NCI-H748 (cell line): ENCODE measurements around the gene FGB.
A peak's percentile ranks its signal among the peaks of the same experiment; 100 is the strongest.

Experiments used
- DNase-seq: peaks from one replicate; lab custom pipeline; 2025; ENCODE audit not compliant: unreplicated experiment; lab: John Stamatoyannopoulos, UW

Gene FGB

GRCh38 chr4:154562697-154563254 is at the start of gene FGB:
TSS of gene FGB (plus strand) at chr4:154563011. CDS start at chr4:154563019, 8 bp downstream.
- DNase-seq, result no peak

- DNase-seq, result no peak
Observed at GRCh38 chr4:154516318-154517029, 46.3 kb upstream of the FGB start.

GRCh38 chr4:154517591-154517990 is 45.2 kb upstream of the FGB start:
- no peak for DNase-seq

GRCh38 chr4:154519214-154519613 is 43.6 kb upstream of the FGB start:
- no peak for DNase-seq

- DNase-seq, result no peak
Observed at GRCh38 chr4:154521607-154522006, 41.2 kb upstream of the FGB start.

GRCh38 chr4:154526151-154526550 is 36.7 kb upstream of the FGB start:
- peak; percentile 28 for DNase-seq

GRCh38 chr4:154527308-154527707 is 35.5 kb upstream of the FGB start:
- DNase-seq, result peak; percentile 26

GRCh38 chr4:154528869-154529268 is 33.9 kb upstream of the FGB start:
- DNase-seq, result no peak

GRCh38 chr4:154529728-154530519 is 32.9 kb upstream of the FGB start:
- DNase-seq, result no peak

GRCh38 chr4:154534296-154534695 is 28.5 kb upstream of the FGB start:
- DNase-seq, result no peak

GRCh38 chr4:154542271-154542879 is 20.4 kb upstream of the FGB start:
- DNase-seq, result no peak

- DNase-seq, result no peak
Observed at GRCh38 chr4:154545689-154546088, 17.1 kb upstream of the FGB start.

GRCh38 chr4:154549894-154550790 is 12.7 kb upstream of the FGB start, which contains the start of gene PLRG1:
TSS of gene PLRG1 (minus strand) at chr4:154550400. CDS start at chr4:154550308, 92 bp downstream.
- DNase-seq, result peak; percentile 92

- peak; percentile 42 for DNase-seq
Observed at GRCh38 chr4:154551872-154552686, 10.7 kb upstream of the FGB start.

- no peak for DNase-seq
Observed at GRCh38 chr4:154559141-154559493, 3.7 kb upstream of the FGB start.

- DNase-seq, result peak; percentile 44
Observed at GRCh38 chr4:154559494-154560418, 3.1 kb upstream of the FGB start.

GRCh38 chr4:154560419-154560801 is 2.4 kb upstream of the FGB start:
- no peak for DNase-seq

- no peak for DNase-seq
Observed at GRCh38 chr4:154560824-154561231, 2.0 kb upstream of the FGB start.

- no peak for DNase-seq
Observed at GRCh38 chr4:154564311-154564710, 1.5 kb downstream of the FGB start.
